Astrocyte of the cerebellum (primary cell): Measurements from ENCODE around the gene MXRA5.

Experiments
- DNase-seq: peaks from one replicate; pipeline ENCODE4 v3.0.0-alpha.2; 2011; ENCODE audit warnings: low read depth
- H3K4me3 ChIP-seq: 2 replicates; pipeline ENCODE4 v1.5.1; 2011; ENCODE audit warnings: mild to moderate bottlenecking, low read depth, low read length, moderate library complexity
- CTCF ChIP-seq: IDR thresholded peaks from 2 replicates; pipeline ENCODE4 v1.5.1; 2012; ENCODE audit warnings: low read length, low read depth, moderate library complexity, mild to moderate bottlenecking; ENCODE audit errors: missing control alignments
- in situ Hi-C: cut with HindIII; loops from 2 replicates; pipeline ENCODE4 v1.10.0; 2017; ENCODE audit warnings: low sequenced_read_pairs

Gene MXRA5

GRCh38 chrX:3340016-3340415 lies 6.4 kb downstream of the MXRA5 start:
- in situ Hi-C loops = no loop called here
- H3K4me3 ChIP-seq = no peak overlapping the region
- TF ChIP-seq CTCF = no peak
- no peak for DNase-seq

GRCh38 chrX:3326681-3327080 lies 19.8 kb downstream of the MXRA5 start:
- H3K4me3 ChIP-seq = no peak overlapping the region
- no peak for TF ChIP-seq CTCF
- no peak for DNase-seq
- in situ Hi-C loops = no loop called here

GRCh38 chrX:3320471-3321046 lies 25.9 kb downstream of the MXRA5 start:
- no peak for DNase-seq
- no peak overlapping the region for H3K4me3 ChIP-seq
- no peak for TF ChIP-seq CTCF
- in situ Hi-C loops = no loop called here

- no peak for DNase-seq
- TF ChIP-seq CTCF = no peak
- no peak overlapping the region for H3K4me3 ChIP-seq
- in situ Hi-C loops = no loop called here
Observed at GRCh38 chrX:3317191-3317718, 29.2 kb downstream of the MXRA5 start.

- in situ Hi-C loops = no loop called here
- DNase-seq = no peak
- no peak overlapping the region for H3K4me3 ChIP-seq
- no peak for TF ChIP-seq CTCF
Observed at GRCh38 chrX:3312109-3312508, 34.3 kb downstream of the MXRA5 start.

- no peak for TF ChIP-seq CTCF
- H3K4me3 ChIP-seq = no peak overlapping the region
- no peak for DNase-seq
- in situ Hi-C loops = no loop called here
Observed at GRCh38 chrX:3307881-3308280, 38.6 kb downstream of the MXRA5 start.
